Prostate gland (tissue), 2 donors: Measurements from ENCODE around the gene MRAS.

ENCODE experiments used
- CTCF ChIP-seq, 4 experiments: fragments of 200-600 bp in 2 of 4; fragments of 450-650 bp in 2 of 4; sonication (generic) in 2 of 4; IDR thresholded peaks; 1 replicate in 3 of 4; 2 replicates in 1 of 4; pipeline ENCODE4 v1.5.1; 2016 to 2019; ENCODE audit warnings: antibody characterized with exemption in 4 of 4, mild to moderate bottlenecking in 2 of 4, moderate library complexity in 2 of 4
- POLR2A ChIP-seq: fragments of 450-650 bp; IDR thresholded peaks from one replicate; pipeline ENCODE4 v1.6.1; 2016; ENCODE audit warnings: antibody characterized with exemption, mild to moderate bottlenecking
- POLR2AphosphoS5 ChIP-seq: sonication (generic); formaldehyde crosslinking; IDR thresholded peaks from one replicate; pipeline ENCODE4 v1.6.1; 2017; ENCODE audit warnings: antibody characterized with exemption

GRCh38 chr3:138441256-138441655 is 92.9 kb downstream of the MRAS start:
- TF ChIP-seq CTCF (IDR thresholded peaks at IDR 0.05) (no peak), POLR2AphosphoS5 (no peak), POLR2A (no peak)
